Right lung (tissue), 5 donors: ENCODE data around the gene CKLF. TPM values are rescaled to one million over a fixed set of nuclear protein-coding genes. Genes with fewer than 3 reads are reported as not detected.
"Not testable (repeated sequence)": the region's sequence is repeated elsewhere in the genome, so short reads cannot be mapped to it uniquely, and the experiment has no call there.

Source experiments
- DNase-seq, 2 donors: peaks; one replicate each; pipeline ENCODE4 v3.0.0-alpha.2; 2013
- polyA plus RNA-seq, 5 donors: library from polyadenylated mRNA; unstranded; fragments of 120-200 nt; gene quantifications; one replicate each; pipeline versions ENCODE4 v1.2.1 to v1.2.3, GENCODE V29; 2013; ENCODE audit warnings: inconsistent platforms in 1 of 5, low replicate concordance in 1 of 5; ENCODE audit not compliant: insufficient read length in 5 of 5, insufficient read depth in 1 of 5

CKLF gene
- polyA plus RNA-seq, 5 donors = 36.4 to 55.8 (median 43.5) TPM

GRCh38 chr16:66563574-66564334, 11.4 kb downstream of the CKLF start:
- no peak for DNase-seq

GRCh38 chr16:66566051-66566901, 13.9 kb downstream of the CKLF start, which contains the start of gene CMTM1:
CMTM1 (plus strand) TSS chr16:66566439; CDS start chr16:66566514, 75 bp downstream.
- DNase-seq = no peak

- DNase-seq = not testable (repeated sequence)
Measured at GRCh38 chr16:66567270-66567669, 14.9 kb downstream of the CKLF start.

GRCh38 chr16:66568355-66568754, 16.0 kb downstream of the CKLF start:
- no peak for DNase-seq

- DNase-seq = no peak
Measured at GRCh38 chr16:66569131-66569530, 16.8 kb downstream of the CKLF start.

- no peak for DNase-seq
Measured at GRCh38 chr16:66569827-66570405, 17.5 kb downstream of the CKLF start.

- no peak for DNase-seq
Measured at GRCh38 chr16:66572356-66572755, 20.0 kb downstream of the CKLF start.

GRCh38 chr16:66574081-66574480, 21.7 kb downstream of the CKLF start:
- DNase-seq = no peak

GRCh38 chr16:66574531-66574930, 22.2 kb downstream of the CKLF start:
- no peak for DNase-seq

- DNase-seq = no peak
Measured at GRCh38 chr16:66575060-66575459, 22.7 kb downstream of the CKLF start.

GRCh38 chr16:66576296-66576695, 23.9 kb downstream of the CKLF start:
- no peak for DNase-seq

GRCh38 chr16:66578651-66579531, 26.5 kb downstream of the CKLF start, which contains the start of gene CMTM2:
CMTM2 (plus strand) TSS chr16:66579463; CDS start chr16:66579608, 145 bp downstream.
- DNase-seq = peak in 1 of 2 donors; percentile 16

- DNase-seq = no peak
Measured at GRCh38 chr16:66580605-66581209, 28.3 kb downstream of the CKLF start.

GRCh38 chr16:66581246-66581952, 29.0 kb downstream of the CKLF start:
- no peak for DNase-seq

- DNase-seq = no peak
Measured at GRCh38 chr16:66585481-66586239, 33.3 kb downstream of the CKLF start.

- DNase-seq = no peak
Measured at GRCh38 chr16:66587881-66588600, 35.7 kb downstream of the CKLF start.

GRCh38 chr16:66588981-66589713, 36.8 kb downstream of the CKLF start:
- no peak for DNase-seq

- no peak for DNase-seq
Measured at GRCh38 chr16:66590322-66590721, 37.9 kb downstream of the CKLF start.
